NB4 (cell line): Measurements from ENCODE around the gene GLYATL3.

Experiments
- DNase-seq: peaks from one replicate; pipeline ENCODE4 v3.0.0; 2010; ENCODE audit warnings: low read depth
- H3K4me3 ChIP-seq: one replicate; pipeline ENCODE4 v1.5.1; 2011; ENCODE audit warnings: mild to moderate bottlenecking, low read depth, low read length, moderate library complexity
- CTCF ChIP-seq: IDR thresholded peaks from one replicate; pipeline ENCODE4 v1.5.1; 2012; ENCODE audit warnings: low read depth, low read length
- MAX ChIP-seq: IDR thresholded peaks from 2 replicates; pipeline ENCODE4 v1.6.1; 2011; ENCODE audit warnings: low read depth, low read length
- MYC ChIP-seq: IDR thresholded peaks from 2 replicates; pipeline ENCODE4 v1.6.1; 2011; ENCODE audit warnings: low read depth, low read length
- POLR2A ChIP-seq: IDR thresholded peaks from 2 replicates; pipeline ENCODE4 v1.6.1; 2011; ENCODE audit warnings: mild to moderate bottlenecking; ENCODE audit not compliant: insufficient read length; ENCODE audit errors: extremely low read depth

GLYATL3 gene

GRCh38 chr6:49524541-49524940, 24.8 kb downstream of the GLYATL3 start:
- H3K4me3 ChIP-seq: no peak overlapping the region
- TF ChIP-seq MAX: no peak
- TF ChIP-seq MYC: no peak
- TF ChIP-seq CTCF: no peak
- no peak for TF ChIP-seq POLR2A
- no peak for DNase-seq

DNA sequence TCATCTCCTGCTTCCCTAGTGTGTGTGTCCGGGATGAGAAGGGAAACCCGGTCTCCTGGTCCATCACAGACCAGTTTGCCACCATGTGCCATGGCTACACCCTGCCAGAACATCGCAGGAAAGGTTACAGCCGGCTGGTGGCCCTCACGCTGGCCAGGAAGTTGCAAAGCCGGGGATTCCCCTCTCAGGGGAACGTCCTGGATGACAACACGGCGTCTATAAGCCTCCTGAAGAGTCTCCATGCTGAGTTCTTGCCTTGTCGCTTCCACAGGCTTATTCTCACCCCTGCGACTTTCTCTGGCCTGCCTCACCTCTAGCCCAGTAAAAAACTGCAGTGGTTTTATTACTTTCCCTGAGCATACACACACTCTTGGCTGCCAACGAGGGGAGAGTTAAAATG, 26.9 kb downstream of the GLYATL3 start:
- no peak for TF ChIP-seq CTCF
- TF ChIP-seq MYC: no peak
- TF ChIP-seq POLR2A: no peak
- no peak for TF ChIP-seq MAX
- H3K4me3 ChIP-seq: no peak overlapping the region
- DNase-seq: no peak

DNA sequence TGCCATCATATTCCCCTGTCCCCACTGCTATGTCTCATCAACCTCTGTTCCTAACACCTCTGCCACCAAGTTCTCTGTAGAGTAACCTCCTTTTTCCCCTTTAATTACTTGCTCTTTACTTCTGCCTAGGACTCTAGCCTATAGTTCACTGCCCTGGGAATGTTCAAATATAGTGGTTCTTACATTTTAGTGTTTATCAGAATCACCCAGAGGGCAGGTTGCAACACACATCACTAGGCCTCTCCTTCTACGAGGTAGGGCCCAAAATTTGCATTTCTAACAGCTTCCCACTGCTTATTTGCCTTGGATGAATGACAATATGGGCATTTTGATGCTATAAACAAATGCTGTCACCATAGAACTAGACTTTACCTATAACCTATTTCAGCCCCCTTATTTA, 27.6 kb downstream of the GLYATL3 start:
- TF ChIP-seq POLR2A: no peak
- no peak for TF ChIP-seq MAX
- TF ChIP-seq MYC: no peak
- no peak for TF ChIP-seq CTCF
- H3K4me3 ChIP-seq: no peak overlapping the region

DNA sequence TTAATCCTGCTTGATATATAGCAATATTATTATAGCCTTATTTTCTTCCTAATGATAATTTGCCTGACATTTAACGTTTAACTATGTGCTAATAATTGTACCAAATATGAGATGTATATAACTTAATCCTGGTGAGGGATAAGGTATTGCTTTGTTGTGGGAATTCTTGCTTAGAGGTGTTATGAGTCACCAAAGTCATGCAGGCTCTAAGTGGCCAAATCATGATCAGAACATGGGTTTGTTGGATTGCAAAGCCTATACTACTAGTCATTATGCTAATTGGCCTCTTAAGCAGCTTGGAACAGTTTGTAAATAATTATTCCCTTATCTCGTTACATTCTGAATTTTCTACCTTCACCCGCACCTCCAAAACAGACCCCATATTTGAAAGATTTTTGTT, 28.8 kb downstream of the GLYATL3 start:
- H3K4me3 ChIP-seq: no peak overlapping the region
- no peak for TF ChIP-seq MAX
- no peak for DNase-seq

More for the DNA sequence above, 27.6 kb downstream of the GLYATL3 start:
- no peak for DNase-seq

GRCh38 chr6:49530141-49530776, 30.5 kb downstream of the GLYATL3 start:
- H3K4me3 ChIP-seq: no peak overlapping the region
- no peak for DNase-seq
- TF ChIP-seq POLR2A (no peak), CTCF (no peak), MAX (no peak), MYC (no peak)

GRCh38 chr6:49531774-49532569, 32.2 kb downstream of the GLYATL3 start:
- peak; percentile 64 for DNase-seq
- H3K4me3 ChIP-seq: no peak overlapping the region
- TF ChIP-seq MYC: no peak
- no peak for TF ChIP-seq MAX
- peak; percentile 59 for TF ChIP-seq CTCF
- no peak for TF ChIP-seq POLR2A
